ENCODE results near the gene C17orf113. TPM values are rescaled to one million over a fixed set of nuclear protein-coding genes. Genes with fewer than 3 reads are reported as not detected.
A peak's percentile ranks its signal among the peaks of the same experiment; 100 is the strongest.

Gene C17orf113
- total and polyA plus RNA-seq, 2 of the 13 experiments (the other 11 are each of a cell fraction or from before 2014, with no cell fraction given), result 0.87 to 1.1 TPM

- TF ChIP-seq ZNF142 (CRISPR knock-in tag; IDR thresholded peaks at IDR 0.05) (peak; percentile 63; the same call in 1 of the 2 replicates), ZBTB34 (CRISPR knock-in tag; IDR thresholded peaks at IDR 0.05) (no peak), ZBTB33 (CRISPR knock-in tag; IDR thresholded peaks at IDR 0.05) (peak; percentile 50; the same call in 1 of the 2 replicates), PHF21A (CRISPR knock-in tag; IDR thresholded peaks at IDR 0.05) (no peak), CEBPB (IDR thresholded peaks at IDR 0.05; ENCODE audit: borderline replicate concordance, low read depth, low read length) (no peak), HNF4A (CRISPR knock-in tag; IDR thresholded peaks at IDR 0.05) (0 out of 2 replicates have a peak, but pooled peaks have one; percentile 5), ZNF703 (CRISPR knock-in tag; IDR thresholded peaks at IDR 0.05; ENCODE audit: borderline replicate concordance) (no peak), ATF5 (CRISPR knock-in tag; IDR thresholded peaks at IDR 0.05; ENCODE audit: low read depth) (no peak), CREM (IDR thresholded peaks at IDR 0.05) (no peak), CREM (CRISPR knock-in tag; IDR thresholded peaks at IDR 0.05) (no peak), PCBP2 (optimal IDR thresholded peaks at IDR 0.05; ENCODE audit: low read depth, low read length, poor library complexity, severe bottlenecking) (no peak), E2F5 (CRISPR knock-in tag; conservative IDR thresholded peaks at IDR 0.05) (no peak), POLR2A (IDR thresholded peaks at IDR 0.05; ENCODE audit: insufficient read depth in 1 of 2, low read depth in 2 of 2, low read length in 2 of 2) (no peak), NPAS2 (CRISPR knock-in tag; IDR thresholded peaks at IDR 0.05; ENCODE audit: borderline replicate concordance) (no peak), ZFY (CRISPR knock-in tag; IDR thresholded peaks at IDR 0.05) (peak; percentile 3; the same call in 1 of the 2 replicates), NRL (CRISPR knock-in tag; IDR thresholded peaks at IDR 0.05; ENCODE audit: borderline replicate concordance) (no peak), ATF6 (CRISPR knock-in tag; conservative IDR thresholded peaks at IDR 0.05) (no peak), ZNF354B (CRISPR knock-in tag; IDR thresholded peaks at IDR 0.05) (no peak)
Measured at GRCh38 chr17:42051645-42052044, 1.2 kb upstream of the C17orf113 start (continued).

Measured in HepG2 (cell line).